ENCODE data around the gene NEK4.

The NEK4 gene

GRCh38 chr3:52771702-52772101, 962 bp upstream of the NEK4 start:
- no peak for DNase-seq (ENCODE audit: low read depth, low spot score)
- Histone ChIP-seq H3K4me3 (ENCODE audit: insufficient read length, low read depth) (peak overlapping the region; percentile 69), H3K9ac (ENCODE audit: insufficient read length, low read depth) (peak overlapping the region; percentile 93)

GRCh38 chr3:52771334-52771681, 568 bp upstream of the NEK4 start:
- Histone ChIP-seq H3K36me3 (ENCODE audit: insufficient read depth, insufficient read length, low read length) (peaks cover 20% of the 10 kb centered on the region), H3K9me3 (ENCODE audit: insufficient read depth, low read length) (no peaks in the 10 kb centered on the region), H3K9ac (ENCODE audit: insufficient read length, low read depth) (peak overlapping the region; percentile 93), H3K4me1 (ENCODE audit: insufficient read depth, insufficient read length) (no peaks in the 10 kb centered on the region), H3K27me3 (ENCODE audit: insufficient read depth, insufficient read length) (peaks cover 14% of the 10 kb centered on the region), H3K4me3 (ENCODE audit: insufficient read length, low read depth) (peak overlapping the region; percentile 69)
- no peak for DNase-seq (ENCODE audit: low read depth, low spot score)
- TF ChIP-seq YY1 (IDR thresholded peaks at IDR 0.05; ENCODE audit: insufficient read depth, insufficient read length) (no peak), ZNF274 (IDR thresholded peaks at IDR 0.05; ENCODE audit: low read depth, low read length) (no peak), SUZ12 (IDR thresholded peaks at IDR 0.05; ENCODE audit: extremely low read depth, insufficient read depth, insufficient read length) (no peak)

More at GRCh38 chr3:52771702-52772101, 962 bp upstream of the NEK4 start:
- peaks cover 17% of the 10 kb centered on the region for H3K36me3 ChIP-seq (ENCODE audit: insufficient read depth, insufficient read length, low read length)
- TF ChIP-seq SUZ12 (IDR thresholded peaks at IDR 0.05; ENCODE audit: extremely low read depth, insufficient read depth, insufficient read length) = no peak
- no peaks in the 10 kb centered on the region for H3K4me1 ChIP-seq (ENCODE audit: insufficient read depth, insufficient read length)
- peaks cover 14% of the 10 kb centered on the region for H3K27me3 ChIP-seq (ENCODE audit: insufficient read depth, insufficient read length)
- H3K9me3 ChIP-seq (ENCODE audit: insufficient read depth, low read length) = no peaks in the 10 kb centered on the region

GRCh38 chr3:52769786-52770455, 819 bp downstream of the NEK4 start:
- DNase-seq (ENCODE audit: low read depth, low spot score) = no peak
- H3K9me3 ChIP-seq (ENCODE audit: insufficient read depth, low read length) = no peaks in the 10 kb centered on the region
- H3K36me3 ChIP-seq (ENCODE audit: insufficient read depth, insufficient read length, low read length) = peaks cover 34% of the 10 kb centered on the region
- TF ChIP-seq SUZ12 (IDR thresholded peaks at IDR 0.05; ENCODE audit: extremely low read depth, insufficient read depth, insufficient read length) (no peak), YY1 (IDR thresholded peaks at IDR 0.05; ENCODE audit: insufficient read depth, insufficient read length) (no peak)
- peak overlapping the region; percentile 69 for H3K4me3 ChIP-seq (ENCODE audit: insufficient read length, low read depth)
- H3K9ac ChIP-seq (ENCODE audit: insufficient read length, low read depth) = peak overlapping the region; percentile 93
- H3K4me1 ChIP-seq (ENCODE audit: insufficient read depth, insufficient read length) = no peaks in the 10 kb centered on the region
- H3K27me3 ChIP-seq (ENCODE audit: insufficient read depth, insufficient read length) = peaks cover 4% of the 10 kb centered on the region

- no peak overlapping the region for H3K9ac ChIP-seq (ENCODE audit: insufficient read length, low read depth)
- H3K4me1 ChIP-seq (ENCODE audit: insufficient read depth, insufficient read length) = no peaks in the 10 kb centered on the region
- DNase-seq (ENCODE audit: low read depth, low spot score) = no peak
- no peak overlapping the region for H3K4me3 ChIP-seq (ENCODE audit: insufficient read length, low read depth)
- H3K36me3 ChIP-seq (ENCODE audit: insufficient read depth, insufficient read length, low read length) = peaks cover 78% of the 10 kb centered on the region
- no peaks in the 10 kb centered on the region for H3K27me3 ChIP-seq (ENCODE audit: insufficient read depth, insufficient read length)
- no peaks in the 10 kb centered on the region for H3K9me3 ChIP-seq (ENCODE audit: insufficient read depth, low read length)
- TF ChIP-seq YY1 (IDR thresholded peaks at IDR 0.05; ENCODE audit: insufficient read depth, insufficient read length) (no peak), ZNF274 (IDR thresholded peaks at IDR 0.05; ENCODE audit: low read depth, low read length) (no peak), SUZ12 (IDR thresholded peaks at IDR 0.05; ENCODE audit: extremely low read depth, insufficient read depth, insufficient read length) (no peak)
Measured at GRCh38 chr3:52763466-52763865, 7.3 kb downstream of the NEK4 start.

- Histone ChIP-seq H3K27me3 (ENCODE audit: insufficient read depth, insufficient read length) (no peaks in the 10 kb centered on the region), H3K36me3 (ENCODE audit: insufficient read depth, insufficient read length, low read length) (peaks cover 69% of the 10 kb centered on the region), H3K9ac (ENCODE audit: insufficient read length, low read depth) (no peak overlapping the region), H3K4me1 (ENCODE audit: insufficient read depth, insufficient read length) (no peaks in the 10 kb centered on the region), H3K4me3 (ENCODE audit: insufficient read length, low read depth) (no peak overlapping the region), H3K9me3 (ENCODE audit: insufficient read depth, low read length) (no peaks in the 10 kb centered on the region)
- TF ChIP-seq ZNF274 (IDR thresholded peaks at IDR 0.05; ENCODE audit: low read depth, low read length) = no peak
- TF ChIP-seq YY1 (IDR thresholded peaks at IDR 0.05; ENCODE audit: insufficient read depth, insufficient read length) = no peak
- no peak for TF ChIP-seq SUZ12 (IDR thresholded peaks at IDR 0.05; ENCODE audit: extremely low read depth, insufficient read depth, insufficient read length)
- DNase-seq (ENCODE audit: low read depth, low spot score) = no peak
Measured at GRCh38 chr3:52756141-52756540, 14.6 kb downstream of the NEK4 start.

- no peaks in the 10 kb centered on the region for H3K4me1 ChIP-seq (ENCODE audit: insufficient read depth, insufficient read length)
- TF ChIP-seq YY1 (IDR thresholded peaks at IDR 0.05; ENCODE audit: insufficient read depth, insufficient read length) (no peak), SUZ12 (IDR thresholded peaks at IDR 0.05; ENCODE audit: extremely low read depth, insufficient read depth, insufficient read length) (no peak), ZNF274 (IDR thresholded peaks at IDR 0.05; ENCODE audit: low read depth, low read length) (no peak)
- H3K4me3 ChIP-seq (ENCODE audit: insufficient read length, low read depth) = no peak overlapping the region
- no peak overlapping the region for H3K9ac ChIP-seq (ENCODE audit: insufficient read length, low read depth)
- H3K9me3 ChIP-seq (ENCODE audit: insufficient read depth, low read length) = no peaks in the 10 kb centered on the region
- DNase-seq (ENCODE audit: low read depth, low spot score) = no peak
- peaks cover 72% of the 10 kb centered on the region for H3K36me3 ChIP-seq (ENCODE audit: insufficient read depth, insufficient read length, low read length)
- H3K27me3 ChIP-seq (ENCODE audit: insufficient read depth, insufficient read length) = no peaks in the 10 kb centered on the region
Measured at GRCh38 chr3:52754373-52754772, 16.4 kb downstream of the NEK4 start.

GRCh38 chr3:52752045-52752660, 18.6 kb downstream of the NEK4 start:
- Histone ChIP-seq H3K9ac (ENCODE audit: insufficient read length, low read depth) (no peak overlapping the region), H3K9me3 (ENCODE audit: insufficient read depth, low read length) (no peaks in the 10 kb centered on the region), H3K4me1 (ENCODE audit: insufficient read depth, insufficient read length) (no peaks in the 10 kb centered on the region), H3K4me3 (ENCODE audit: insufficient read length, low read depth) (no peak overlapping the region), H3K36me3 (ENCODE audit: insufficient read depth, insufficient read length, low read length) (peaks cover 75% of the 10 kb centered on the region), H3K27me3 (ENCODE audit: insufficient read depth, insufficient read length) (no peaks in the 10 kb centered on the region)
- DNase-seq (ENCODE audit: low read depth, low spot score) = no peak
- TF ChIP-seq ZNF274 (IDR thresholded peaks at IDR 0.05; ENCODE audit: low read depth, low read length) = no peak
- no peak for TF ChIP-seq YY1 (IDR thresholded peaks at IDR 0.05; ENCODE audit: insufficient read depth, insufficient read length)
- no peak for TF ChIP-seq SUZ12 (IDR thresholded peaks at IDR 0.05; ENCODE audit: extremely low read depth, insufficient read depth, insufficient read length)
